GM19468 (cell line): ENCODE measurements around the gene OR7G1.

Source experiments
- ATAC-seq: cut with Tn5 transposase; IDR thresholded peaks from one replicate; pipeline ENCODE4 v1.9.1; 2021; ENCODE audit warnings: mild to moderate bottlenecking, moderate library complexity, moderate number of reproducible peaks; ENCODE audit not compliant: unreplicated experiment; ENCODE audit errors: extremely low read depth

The OR7G1 gene

GRCh38 chr19:9115307-9115813 is at the start of gene OR7G1:
Gene OR7G1, minus strand, starts transcription at chr19:9115763. Its CDS starts 0 bp downstream, at chr19:9115763.
- no peak for ATAC-seq

GRCh38 chr19:9165261-9165660 is 49.7 kb upstream of the OR7G1 start:
- ATAC-seq = no peak

- ATAC-seq = no peak
Measured at GRCh38 chr19:9161427-9161826, 45.9 kb upstream of the OR7G1 start.

GRCh38 chr19:9159891-9160290 is 44.3 kb upstream of the OR7G1 start:
- no peak for ATAC-seq

GRCh38 chr19:9156304-9156703 is 40.7 kb upstream of the OR7G1 start:
- ATAC-seq = no peak

- ATAC-seq = no peak
Measured at GRCh38 chr19:9155591-9155990, 40.0 kb upstream of the OR7G1 start.

- ATAC-seq = no peak
Measured at GRCh38 chr19:9151367-9151766, 35.8 kb upstream of the OR7G1 start.

GRCh38 chr19:9150650-9151049 is 35.1 kb upstream of the OR7G1 start:
- ATAC-seq = no peak

GRCh38 chr19:9149997-9150396 is 34.4 kb upstream of the OR7G1 start:
- no peak for ATAC-seq

GRCh38 chr19:9148697-9149096 is 33.1 kb upstream of the OR7G1 start:
- ATAC-seq = no peak

- no peak for ATAC-seq
Measured at GRCh38 chr19:9146882-9147281, 31.3 kb upstream of the OR7G1 start.

GRCh38 chr19:9144920-9145319 is 29.4 kb upstream of the OR7G1 start:
- no peak for ATAC-seq

- peak; percentile 74 for ATAC-seq
Measured at GRCh38 chr19:9140159-9140874, 24.8 kb upstream of the OR7G1 start, which contains the start of gene ZNF317. Gene ZNF317, plus strand, starts transcription at chr19:9140397. Its CDS starts 15,620 bp downstream, at chr19:9156017.

GRCh38 chr19:9139609-9140158 is 24.1 kb upstream of the OR7G1 start:
- ATAC-seq = no peak

- ATAC-seq = no peak
Measured at GRCh38 chr19:9132422-9132821, 16.9 kb upstream of the OR7G1 start.

- no peak for ATAC-seq
Measured at GRCh38 chr19:9130965-9131364, 15.4 kb upstream of the OR7G1 start.

- ATAC-seq = no peak
Measured at GRCh38 chr19:9128171-9128570, 12.6 kb upstream of the OR7G1 start.

- no peak for ATAC-seq
Measured at GRCh38 chr19:9126900-9127405, 11.4 kb upstream of the OR7G1 start, which contains the start of gene OR7G3. Gene OR7G3, minus strand, starts transcription at chr19:9126950. Its CDS starts 0 bp downstream, at chr19:9126950.

GRCh38 chr19:9116547-9116946 is 984 bp upstream of the OR7G1 start:
- no peak for ATAC-seq

GRCh38 chr19:9109959-9110358 is 5.6 kb downstream of the OR7G1 start:
- no peak for ATAC-seq

- no peak for ATAC-seq
Measured at GRCh38 chr19:9107375-9107774, 8.2 kb downstream of the OR7G1 start, which contains the start of gene OR7G2. Gene OR7G2, minus strand, starts transcription at chr19:9107475. Its CDS starts 4,232 bp downstream, at chr19:9103243.
